NCI-H345 treated with DMSO at 0.1 percent for 48 hours (cell line): ENCODE results near the gene SMAP2.

Experiments used
- DNase-seq: peaks from one replicate; lab custom pipeline; 2025; ENCODE audit not compliant: unreplicated experiment; lab: John Stamatoyannopoulos, UW

The SMAP2 gene

DNA sequence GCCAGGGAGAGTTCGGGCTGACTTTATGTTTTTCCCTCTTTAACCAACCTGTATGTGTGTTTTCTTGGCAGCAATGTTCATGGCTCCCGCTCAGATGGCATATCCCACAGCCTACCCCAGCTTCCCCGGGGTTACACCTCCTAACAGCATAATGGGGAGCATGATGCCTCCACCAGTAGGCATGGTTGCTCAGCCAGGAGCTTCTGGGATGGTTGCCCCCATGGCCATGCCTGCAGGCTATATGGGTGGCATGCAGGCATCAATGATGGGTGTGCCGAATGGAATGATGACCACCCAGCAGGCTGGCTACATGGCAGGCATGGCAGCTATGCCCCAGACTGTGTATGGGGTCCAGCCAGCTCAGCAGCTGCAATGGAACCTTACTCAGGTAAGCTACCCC, 43.2 kb downstream of the SMAP2 start:
- DNase-seq = no peak

DNA sequence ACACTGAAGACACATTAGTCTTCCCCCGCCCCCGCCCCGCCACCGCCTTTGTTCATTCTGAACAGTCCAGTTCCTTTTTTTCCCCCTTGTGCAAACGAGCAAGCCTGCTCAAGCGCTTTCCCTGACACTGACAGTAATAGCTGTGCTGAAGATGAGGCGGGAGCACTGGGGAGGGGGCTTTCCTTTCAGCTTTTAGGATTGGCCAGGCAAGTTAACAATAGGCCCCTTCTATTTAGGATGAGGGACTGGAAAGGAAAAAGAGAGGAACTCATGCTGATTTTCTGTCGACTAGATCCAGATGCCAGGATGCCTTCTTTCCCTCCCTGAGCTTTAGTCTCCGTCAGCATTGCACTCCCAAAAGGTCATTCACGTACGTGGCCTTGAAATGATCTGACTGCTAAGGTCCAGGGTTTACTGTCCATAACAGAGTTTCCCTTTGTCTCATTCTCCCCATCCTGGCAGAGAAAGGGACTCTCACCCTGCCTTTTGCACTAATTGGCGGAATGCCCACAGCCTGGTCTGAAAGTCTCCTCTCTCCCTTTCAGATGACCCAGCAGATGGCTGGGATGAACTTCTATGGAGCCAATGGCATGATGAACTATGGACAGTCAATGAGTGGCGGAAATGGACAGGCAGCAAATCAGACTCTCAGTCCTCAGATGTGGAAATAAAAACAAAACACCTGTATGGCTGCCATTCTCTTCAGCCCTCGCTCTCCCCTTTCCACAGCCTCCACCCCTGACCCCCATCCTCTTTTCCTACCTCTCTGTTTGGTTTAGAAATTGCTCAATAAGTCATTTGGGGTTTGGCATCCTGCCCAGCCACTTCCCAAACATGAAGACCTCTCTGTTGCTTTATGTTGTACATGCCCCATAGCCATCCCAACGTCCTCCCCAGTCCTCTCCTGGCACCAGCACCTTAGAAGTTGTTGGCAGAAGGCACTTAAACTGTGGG, 48.2 kb downstream of the SMAP2 start:
- DNase-seq = peak; percentile 1

DNA sequence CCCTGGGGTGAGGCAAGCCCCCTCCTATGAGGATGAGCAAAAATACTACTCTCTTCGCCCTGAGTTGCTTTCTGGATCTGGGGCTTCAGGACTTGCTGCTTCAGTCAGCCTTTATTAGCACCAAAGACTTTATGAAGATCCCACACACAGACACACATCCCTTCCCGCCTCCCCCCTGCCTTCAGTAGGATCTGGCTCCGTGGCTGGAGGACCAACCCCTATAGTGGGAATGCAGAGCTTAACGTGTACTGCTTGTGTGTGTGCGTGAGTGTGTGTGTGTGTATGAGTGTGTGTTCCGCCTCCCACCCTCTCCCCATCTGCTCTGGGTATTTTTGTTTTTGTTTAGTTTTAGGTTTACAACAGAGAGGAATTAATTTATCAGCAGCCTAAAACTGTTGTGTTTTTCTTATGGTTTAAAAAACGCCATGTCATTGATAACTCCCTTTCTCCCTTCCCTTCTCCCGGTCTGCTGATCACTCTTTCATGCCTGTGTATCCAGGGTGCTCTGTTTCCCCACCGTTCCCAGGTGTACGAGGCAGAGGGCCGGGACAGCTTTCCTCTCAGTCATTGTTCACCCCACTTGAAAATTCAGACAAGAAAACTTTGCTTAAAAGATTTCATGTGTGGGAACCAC, 49.2 kb downstream of the SMAP2 start:
- DNase-seq = no peak

DNA sequence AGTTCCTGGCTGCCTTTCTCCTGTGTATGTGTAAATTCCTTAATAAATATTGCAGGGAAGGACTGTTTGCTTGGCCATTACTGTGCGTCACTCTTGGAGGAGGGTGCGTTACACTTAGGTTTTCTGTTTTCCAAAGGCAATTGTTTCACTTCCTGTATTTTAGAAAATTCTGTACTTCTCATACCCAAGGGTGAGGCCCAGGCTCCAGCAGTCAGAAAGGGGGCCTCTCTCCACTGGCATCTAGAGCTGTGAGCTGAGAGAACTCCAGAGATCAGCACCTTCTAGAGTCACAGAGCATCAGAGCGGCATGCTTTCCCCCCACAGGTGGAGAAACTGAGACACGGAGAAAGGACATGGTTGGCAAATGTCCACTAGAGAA, 49.7 kb downstream of the SMAP2 start:
- DNase-seq = no peak

DNA sequence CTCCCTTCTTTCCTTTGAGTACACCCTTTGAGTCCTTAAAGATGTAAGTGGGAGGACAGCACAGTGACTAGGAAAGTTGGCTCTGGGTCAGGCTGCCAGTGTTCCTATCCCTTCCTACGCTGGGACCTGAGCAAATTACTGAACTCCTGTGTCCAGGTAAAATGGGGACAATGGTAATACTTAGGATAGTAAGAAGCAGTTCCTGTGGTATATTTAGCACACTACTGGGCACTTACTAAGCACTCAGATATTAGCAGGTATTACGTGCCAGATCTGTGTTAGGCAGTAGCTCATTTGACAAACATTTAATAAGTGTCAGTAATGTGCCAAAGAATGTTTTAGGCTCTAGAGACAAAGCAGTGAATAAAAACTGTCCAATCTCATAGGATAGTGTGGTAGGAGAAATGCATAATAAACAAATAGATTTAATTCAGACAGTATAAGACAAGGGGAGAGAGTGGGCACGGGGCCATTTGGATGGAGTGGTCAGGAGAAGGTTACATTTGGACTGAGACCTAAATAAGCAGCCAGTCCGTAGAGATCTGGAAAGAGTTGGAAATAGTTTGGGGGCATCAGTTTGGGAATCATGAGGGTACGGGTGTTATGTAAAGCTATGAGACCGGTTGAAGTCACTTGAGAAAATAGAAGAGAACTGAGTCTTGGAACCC, 50.6 kb downstream of the SMAP2 start:
- no peak for DNase-seq

DNA sequence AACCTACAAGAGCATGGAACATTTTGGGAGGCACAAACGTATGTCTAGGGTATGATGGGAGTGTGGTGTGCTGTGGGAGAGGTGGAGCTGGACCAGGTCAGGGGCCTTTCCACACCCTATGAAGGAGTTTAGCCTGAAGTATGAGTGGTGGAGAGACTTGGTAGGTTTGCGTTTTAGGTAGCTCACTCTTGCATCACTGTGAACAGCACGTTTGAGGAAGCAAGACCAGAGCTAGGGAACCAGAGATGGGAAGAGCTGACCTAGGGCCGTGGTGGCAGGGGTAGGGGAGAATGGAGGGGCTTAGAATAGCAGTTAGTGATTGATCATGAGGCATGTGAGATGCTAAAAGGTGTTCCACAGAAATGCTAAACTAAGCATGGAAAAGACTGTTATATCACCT, 51.7 kb downstream of the SMAP2 start:
- no peak for DNase-seq

DNA sequence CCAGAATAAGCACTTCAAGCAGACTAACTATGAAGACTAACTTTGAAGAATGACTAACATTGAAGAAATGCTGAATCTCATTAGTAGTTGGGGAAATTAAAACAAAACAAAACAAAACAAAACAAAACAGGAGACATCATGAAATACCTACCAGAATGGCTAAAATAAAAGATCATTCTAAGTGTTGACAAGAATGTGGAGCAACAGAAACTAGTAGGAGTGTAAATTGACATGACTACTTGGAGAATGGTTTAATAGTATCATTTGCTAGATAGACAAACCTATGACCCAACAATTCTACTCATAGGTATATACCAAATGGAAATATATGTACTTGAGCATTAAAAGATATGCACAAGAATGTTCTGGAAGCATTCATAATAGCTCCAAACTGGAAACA, 57.9 kb downstream of the SMAP2 start:
- no peak for DNase-seq

DNA sequence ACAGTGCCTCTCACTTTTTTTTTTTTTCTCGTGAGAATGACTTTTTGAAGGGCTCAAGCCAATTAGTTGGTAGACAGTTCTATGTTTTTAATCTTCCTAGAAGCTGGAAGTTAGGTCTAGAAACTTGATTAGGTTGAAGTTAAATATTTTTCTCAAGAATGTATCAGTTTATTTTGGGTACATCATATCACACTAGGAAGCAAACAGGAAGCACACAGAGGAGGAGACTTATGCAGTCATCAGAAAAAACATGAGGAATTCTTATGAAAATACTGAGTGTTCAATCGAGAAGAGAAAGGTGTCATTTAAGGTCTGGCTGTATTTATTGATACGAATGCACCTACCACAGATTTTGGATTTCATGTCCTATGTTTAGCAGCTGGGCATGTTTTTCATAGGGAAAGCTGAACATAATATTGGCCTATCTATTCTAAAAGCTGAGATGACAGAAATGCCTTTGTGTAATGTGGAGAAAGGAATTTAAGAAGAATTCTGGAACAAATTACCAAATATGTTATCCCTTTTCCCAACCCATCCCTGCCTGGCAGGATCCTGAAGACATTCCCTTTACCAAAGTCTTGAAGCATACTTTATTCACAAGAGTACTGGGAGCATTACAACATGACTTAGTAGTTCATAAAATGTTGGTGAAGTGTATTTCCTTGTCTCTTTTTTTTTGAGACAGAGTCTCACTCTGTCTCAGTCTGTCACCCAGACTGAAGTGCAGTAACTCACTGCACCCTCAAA, 59.3 kb downstream of the SMAP2 start:
- no peak for DNase-seq

DNA sequence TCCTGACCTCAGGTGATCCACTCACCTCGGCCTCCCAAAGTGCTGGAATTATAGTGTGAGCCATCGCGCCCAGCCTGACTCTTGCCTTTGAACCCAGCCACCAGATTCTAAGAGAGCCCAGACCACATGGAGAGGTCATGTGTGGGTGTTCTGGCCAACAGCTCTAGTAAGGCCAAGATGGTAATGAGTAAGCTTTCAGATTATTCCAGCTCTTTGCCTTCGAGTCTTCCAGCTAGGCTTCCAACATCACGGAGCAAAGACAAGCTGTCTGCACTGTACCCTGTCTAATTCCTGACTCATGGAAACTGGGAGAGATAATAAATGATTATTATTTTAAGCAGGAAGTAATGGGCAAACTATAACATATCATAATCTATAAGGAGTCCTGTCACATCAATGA, 61.9 kb downstream of the SMAP2 start:
- no peak for DNase-seq

DNA sequence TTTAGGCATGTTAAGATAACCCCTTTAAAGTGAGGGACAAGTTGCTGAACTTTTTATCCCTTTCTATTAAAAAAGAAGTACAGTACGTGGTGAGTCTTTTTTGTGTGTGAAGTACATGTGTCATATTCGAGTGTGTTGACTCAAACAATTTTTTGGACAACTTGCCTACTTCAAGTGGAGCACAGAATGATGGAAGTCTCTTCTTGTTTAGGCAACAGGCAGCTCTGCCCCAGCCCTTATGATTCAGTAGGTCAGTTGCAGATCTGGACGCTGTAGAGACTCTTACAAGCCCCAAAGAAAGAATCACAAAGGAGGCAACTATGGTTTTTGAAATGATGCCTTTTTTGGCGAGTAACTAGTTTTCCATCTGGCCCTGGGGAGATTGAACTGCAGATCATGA, 62.3 kb downstream of the SMAP2 start:
- DNase-seq = no peak

DNA sequence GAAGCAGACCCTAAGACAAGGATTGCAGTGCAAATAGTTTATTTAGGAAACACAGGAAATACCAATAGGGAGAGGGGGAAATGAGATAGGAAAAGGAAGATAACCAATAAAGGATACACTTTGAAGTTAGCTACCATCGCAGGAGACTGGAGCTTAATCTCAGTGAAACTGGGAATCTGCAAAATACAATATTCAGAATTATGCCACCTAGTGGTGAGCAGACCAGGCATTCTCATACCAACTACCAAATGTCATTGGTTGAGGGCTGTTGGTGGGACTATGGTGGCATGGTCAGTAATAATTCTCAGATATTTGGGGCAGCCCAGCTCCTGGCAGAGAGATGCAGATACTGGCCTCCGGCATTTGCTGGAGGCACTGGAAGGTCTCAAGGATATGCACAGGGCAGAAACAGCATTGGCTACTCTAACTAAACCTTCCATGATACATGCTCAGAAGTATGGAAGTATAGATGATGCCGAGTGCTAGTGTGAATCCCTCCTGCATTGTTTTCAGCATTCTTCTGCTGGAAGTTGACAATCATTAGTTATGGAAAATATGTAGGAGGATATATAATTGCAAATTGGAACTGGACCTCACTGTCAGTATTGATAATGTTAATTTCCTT, 65.0 kb downstream of the SMAP2 start:
- no peak for DNase-seq

DNA sequence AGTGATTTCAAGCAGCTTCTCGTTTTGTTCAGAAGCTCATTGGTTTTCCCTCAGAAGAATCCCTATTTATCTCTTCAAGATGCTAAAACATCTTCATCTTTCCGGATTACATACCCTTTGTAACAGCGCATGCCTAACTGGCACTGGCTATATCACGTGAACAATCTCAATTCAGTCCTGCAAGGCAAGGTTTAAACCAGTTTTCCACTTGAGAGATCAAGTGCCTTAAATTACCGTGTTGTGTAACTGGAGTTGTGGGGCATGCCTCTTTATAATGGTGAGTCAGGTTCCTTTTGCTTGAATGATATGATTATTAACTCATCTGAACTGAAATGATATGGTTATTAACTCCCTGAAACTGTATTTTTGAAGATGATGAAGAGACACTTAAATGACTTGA, 65.7 kb downstream of the SMAP2 start:
- no peak for DNase-seq

DNA sequence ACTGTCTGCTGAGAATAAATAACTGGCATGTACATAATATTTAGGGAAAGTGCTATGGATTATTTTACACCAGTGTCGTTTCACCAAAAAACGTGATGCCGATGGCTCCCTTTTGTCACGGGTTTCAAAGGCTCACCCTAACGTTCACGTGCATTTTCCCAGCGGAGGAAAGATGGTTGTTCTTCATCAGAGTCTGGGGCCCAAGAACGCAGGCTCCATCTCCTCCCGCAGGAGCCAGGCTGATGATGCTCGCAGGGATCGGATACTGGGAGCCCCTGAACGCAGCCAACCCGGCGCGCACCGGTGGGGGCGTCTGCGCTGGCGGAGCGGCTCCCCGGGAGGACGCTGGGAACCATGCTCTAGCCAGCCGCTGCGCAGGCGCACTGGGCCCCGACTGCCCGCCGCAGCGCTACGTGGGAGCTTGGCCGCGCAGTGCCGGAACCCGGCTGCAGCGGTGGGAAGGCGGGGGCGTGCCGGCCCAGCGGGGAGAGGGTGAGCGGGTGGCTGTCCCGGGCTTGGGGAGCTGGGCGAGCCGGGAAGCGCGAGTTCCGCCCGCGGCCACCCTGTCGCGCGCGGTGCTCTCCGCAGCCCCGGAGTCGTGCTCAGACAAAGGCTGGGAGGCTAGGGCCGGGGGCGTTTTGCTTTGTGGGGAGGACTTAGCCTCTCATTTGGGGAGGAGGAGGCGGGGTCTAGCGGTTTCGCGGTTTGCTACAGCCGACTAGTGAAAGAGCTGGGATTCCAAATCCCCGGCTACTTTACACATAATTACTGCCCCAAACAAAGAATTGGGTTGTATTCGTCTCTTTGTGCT, 76.4 kb downstream of the SMAP2 start, which contains the start of gene ZFP69B:
Gene ZFP69B (plus strand): TSS at position 793 of the 811 bp plus-strand sequence. CDS start 486 bp downstream, outside the sequence.
- peak; percentile 82 for DNase-seq

DNA sequence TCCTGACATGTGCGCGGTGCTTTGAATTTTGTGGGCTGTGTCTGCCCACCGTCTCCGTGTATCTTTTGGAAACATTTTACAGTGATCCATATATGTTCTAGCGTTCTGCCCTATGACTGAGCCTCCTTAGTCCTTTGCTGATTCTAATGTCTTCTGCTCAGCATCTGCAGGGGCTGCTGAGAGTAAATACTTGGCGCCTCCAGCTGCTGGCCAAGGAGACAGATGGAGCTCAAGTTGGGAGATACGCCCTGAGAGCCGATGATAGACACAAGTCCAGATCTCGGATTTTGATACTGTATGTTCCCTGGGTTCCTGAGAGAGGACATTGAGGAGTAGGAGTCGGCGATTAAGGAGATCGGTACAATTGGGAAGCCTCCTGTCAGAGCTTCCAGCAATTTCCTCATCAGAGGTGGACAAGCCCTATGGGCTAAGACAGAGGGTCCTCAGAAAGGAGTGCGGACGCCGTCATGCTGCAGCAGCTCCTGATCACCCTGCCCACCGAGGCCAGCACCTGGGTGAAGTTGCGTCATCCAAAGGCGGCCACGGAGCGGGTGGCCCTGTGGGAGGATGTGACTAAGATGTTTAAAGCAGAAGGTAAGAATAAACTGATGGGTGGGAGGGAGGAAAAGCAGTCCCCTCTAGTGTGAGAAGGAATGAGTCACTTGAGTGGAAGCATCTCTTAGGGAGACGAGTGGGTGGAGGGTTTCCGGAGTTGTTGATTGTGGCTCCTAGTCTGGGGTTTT, 77.1 kb downstream of the SMAP2 start:
- DNase-seq = no peak

DNA sequence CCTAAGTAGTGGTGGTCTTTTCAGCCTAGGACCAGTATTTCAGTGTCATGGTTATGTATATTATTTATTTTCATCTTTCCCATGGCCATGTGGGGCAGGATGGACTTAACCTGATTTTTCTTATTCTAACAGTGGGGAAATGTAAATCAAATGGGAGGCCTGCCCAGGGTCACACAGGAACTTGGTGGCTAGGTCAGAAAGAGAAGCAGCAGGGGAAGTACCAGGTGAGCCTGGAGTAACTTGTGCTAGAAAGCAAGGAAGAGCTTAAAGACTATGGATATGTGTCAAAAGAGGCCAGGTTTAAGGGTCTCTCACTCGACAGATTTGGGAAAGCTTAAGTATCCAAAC, 77.7 kb downstream of the SMAP2 start:
- no peak for DNase-seq

DNA sequence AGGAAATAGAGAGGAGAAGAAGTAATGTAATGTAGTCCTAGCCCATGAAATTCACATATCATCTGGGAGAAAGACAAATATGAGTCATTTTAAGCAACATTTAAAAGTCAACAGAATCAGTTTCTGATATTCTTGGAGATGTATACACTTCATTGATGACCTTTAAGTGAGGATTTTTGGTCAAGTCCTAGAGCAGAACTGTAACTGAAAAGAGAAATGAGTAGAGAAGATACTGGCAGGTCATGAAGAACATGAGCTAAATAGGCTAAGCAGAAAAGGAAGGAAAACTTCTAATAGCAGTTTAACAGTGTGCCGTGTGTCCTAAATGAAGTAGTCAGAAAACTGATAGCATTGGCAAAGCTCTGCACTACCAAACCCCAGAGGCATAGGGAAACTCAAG, 81.3 kb downstream of the SMAP2 start:
- no peak for DNase-seq

DNA sequence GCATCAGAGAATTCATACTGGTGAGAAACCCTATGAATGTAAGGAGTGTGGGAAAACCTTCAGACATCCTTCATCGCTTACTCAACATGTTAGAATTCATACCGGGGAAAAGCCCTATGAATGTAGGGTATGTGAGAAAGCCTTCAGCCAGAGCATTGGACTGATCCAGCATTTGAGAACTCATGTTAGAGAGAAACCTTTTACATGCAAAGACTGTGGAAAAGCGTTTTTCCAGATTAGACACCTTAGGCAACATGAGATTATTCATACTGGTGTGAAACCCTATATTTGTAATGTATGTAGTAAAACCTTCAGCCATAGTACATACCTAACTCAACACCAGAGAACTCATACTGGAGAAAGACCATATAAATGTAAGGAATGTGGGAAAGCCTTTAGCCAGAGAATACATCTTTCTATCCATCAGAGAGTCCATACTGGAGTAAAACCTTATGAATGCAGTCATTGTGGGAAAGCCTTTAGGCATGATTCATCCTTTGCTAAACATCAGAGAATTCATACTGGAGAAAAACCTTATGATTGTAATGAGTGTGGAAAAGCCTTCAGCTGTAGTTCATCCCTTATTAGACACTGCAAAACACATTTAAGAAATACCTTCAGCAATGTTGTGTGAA, 89.5 kb downstream of the SMAP2 start:
- DNase-seq = no peak

DNA sequence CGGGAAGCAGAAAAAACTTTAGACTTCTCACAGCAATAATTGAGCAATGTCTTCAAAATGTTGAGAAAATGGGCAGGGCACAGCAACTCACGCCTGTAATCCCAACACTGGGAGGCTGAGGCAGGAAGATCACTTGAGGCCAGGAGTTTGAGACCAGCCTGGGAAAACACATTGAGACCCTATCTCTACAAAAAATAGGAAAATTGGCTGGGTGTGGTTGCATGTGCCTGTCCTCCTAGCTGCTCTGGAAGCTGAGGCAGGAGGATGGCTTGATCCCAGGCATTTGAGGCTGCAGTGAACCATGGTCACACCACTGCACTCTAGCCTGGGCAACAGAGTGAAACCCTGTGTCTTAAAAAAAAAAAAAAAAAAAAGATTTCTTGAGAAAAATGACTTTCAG, 95.8 kb downstream of the SMAP2 start:
- no peak for DNase-seq
